ENCODE measurements around the gene KIAA0408. TPM values are rescaled to one million over a fixed set of nuclear protein-coding genes. Genes with fewer than 3 reads are reported as not detected.

KIAA0408 gene
- polyA plus RNA-seq, 1 donor from 2014 or later = 156 TPM

- peaks cover 12% of the 10 kb centered on the region for H4K20me1 ChIP-seq (ENCODE audit: insufficient read depth)
- H3K36me3 ChIP-seq (ENCODE audit: insufficient read depth, low read length) = peaks cover 26% of the 10 kb centered on the region
- H3K27me3 ChIP-seq (ENCODE audit: insufficient read depth, low read depth, low read length) = no peaks in the 10 kb centered on the region
- H3K27ac ChIP-seq (ENCODE audit: low read length) = no peak overlapping the region
- H3K4me2 ChIP-seq (ENCODE audit: low read length) = no peak overlapping the region
- TF ChIP-seq TAF1 (IDR thresholded peaks at IDR 0.05; ENCODE audit: low read depth) (no peak), REST (IDR thresholded peaks at IDR 0.05; ENCODE audit: borderline replicate concordance) (no peak), SMC3 (conservative IDR thresholded peaks at IDR 0.05; ENCODE audit: poor library complexity) (no peak), MXI1 (conservative IDR thresholded peaks at IDR 0.05; ENCODE audit: poor library complexity, severe bottlenecking) (no peak), POLR2AphosphoS5 (IDR thresholded peaks at IDR 0.05) (no peak), RAD21 (conservative IDR thresholded peaks at IDR 0.05) (no peak), CTCF (IDR thresholded peaks at IDR 0.05; ENCODE audit: poor library complexity, severe bottlenecking) (no peak), EZH2 (IDR thresholded peaks at IDR 0.05; ENCODE audit: borderline replicate concordance, insufficient read depth, low read length, poor library complexity, severe bottlenecking) (no peak), EP300 (conservative IDR thresholded peaks at IDR 0.05; ENCODE audit: poor library complexity, severe bottlenecking) (no peak)
- H3K4me3 ChIP-seq (ENCODE audit: low read length) = no peak overlapping the region
- H2AFZ ChIP-seq (ENCODE audit: low read depth, low read length) = no peak overlapping the region
- no peaks in the 10 kb centered on the region for H3K9me3 ChIP-seq (ENCODE audit: low read length)
- H3K9ac ChIP-seq (ENCODE audit: low read length) = no peak overlapping the region
- H3F3A ChIP-seq (ENCODE audit: insufficient read depth, low read length, poor library complexity, severe bottlenecking) = peaks cover 2% of the 10 kb centered on the region
- peaks cover 64% of the 10 kb centered on the region for H3K79me2 ChIP-seq (replicated peaks; ENCODE audit: insufficient read depth, low read length)
- no peaks in the 10 kb centered on the region for H3K9me2 ChIP-seq (ENCODE audit: insufficient read depth, low read length)
Measured at GRCh38 chr6:127503022-127503421, 43.8 kb upstream of the KIAA0408 start.

- Histone ChIP-seq H3K9me2 (ENCODE audit: insufficient read depth, low read length) (no peaks in the 10 kb centered on the region), H3K27ac (ENCODE audit: low read length) (no peak overlapping the region), H3K36me3 (ENCODE audit: insufficient read depth, low read length) (peaks cover 22% of the 10 kb centered on the region), H3F3A (ENCODE audit: insufficient read depth, low read length, poor library complexity, severe bottlenecking) (peaks cover 2% of the 10 kb centered on the region), H3K9me3 (ENCODE audit: low read length) (no peaks in the 10 kb centered on the region), H3K27me3 (ENCODE audit: insufficient read depth, low read depth, low read length) (no peaks in the 10 kb centered on the region), H4K20me1 (ENCODE audit: insufficient read depth) (peaks cover 4% of the 10 kb centered on the region), H3K9ac (ENCODE audit: low read length) (no peak overlapping the region), H3K79me2 (replicated peaks; ENCODE audit: insufficient read depth, low read length) (peaks cover 79% of the 10 kb centered on the region), H3K4me2 (ENCODE audit: low read length) (no peak overlapping the region), H2AFZ (ENCODE audit: low read depth, low read length) (no peak overlapping the region), H3K4me3 (ENCODE audit: low read length) (peak overlapping the region; percentile 9)
- no peak for TF ChIP-seq RAD21 (conservative IDR thresholded peaks at IDR 0.05)
- TF ChIP-seq SMC3 (conservative IDR thresholded peaks at IDR 0.05; ENCODE audit: poor library complexity) = no peak
- TF ChIP-seq REST (IDR thresholded peaks at IDR 0.05; ENCODE audit: borderline replicate concordance) = no peak
- TF ChIP-seq EP300 (conservative IDR thresholded peaks at IDR 0.05; ENCODE audit: poor library complexity, severe bottlenecking) = no peak
- TF ChIP-seq POLR2AphosphoS5 (IDR thresholded peaks at IDR 0.05) = peak; percentile 70
Measured at GRCh38 chr6:127497410-127497809, 38.2 kb upstream of the KIAA0408 start.
